VCaP (cell line): Measurements from ENCODE around the gene LRRC10.
"Not testable (repeated sequence)": the region's sequence is repeated elsewhere in the genome, so short reads cannot be mapped to it uniquely, and the experiment has no call there.

Source experiments
- H3K27ac ChIP-seq: fragments of 450-650 bp; 2 replicates; pipeline ENCODE4 v1.5.1; 2017
- CTCF ChIP-seq: fragments of 450-650 bp; conservative IDR thresholded peaks from 2 replicates; pipeline ENCODE4 v1.5.1; 2017; ENCODE audit warnings: mild to moderate bottlenecking, moderate library complexity

Gene LRRC10

GRCh38 chr12:69620077-69620476 is 9.4 kb upstream of the LRRC10 start:
- TF ChIP-seq CTCF, result no peak

GRCh38 chr12:69619050-69619449 is 8.3 kb upstream of the LRRC10 start:
- no peak overlapping the region for H3K27ac ChIP-seq
- TF ChIP-seq CTCF, result no peak

More at GRCh38 chr12:69620077-69620476, 9.4 kb upstream of the LRRC10 start:
- H3K27ac ChIP-seq, result no peak overlapping the region

- no peak for TF ChIP-seq CTCF
- no peak overlapping the region for H3K27ac ChIP-seq
These were observed 5.3 kb upstream of the LRRC10 start for GRCh38 chr12:69616025-69616424.

GRCh38 chr12:69613351-69613750 is 2.6 kb upstream of the LRRC10 start:
- no peak overlapping the region for H3K27ac ChIP-seq
- no peak for TF ChIP-seq CTCF

GRCh38 chr12:69610126-69610525 is 581 bp downstream of the LRRC10 start:
- H3K27ac ChIP-seq, result no peak overlapping the region
- no peak for TF ChIP-seq CTCF

- no peak for TF ChIP-seq CTCF
- H3K27ac ChIP-seq, result no peak overlapping the region
These were observed 2.6 kb downstream of the LRRC10 start for GRCh38 chr12:69608114-69608513.

GRCh38 chr12:69604275-69604674 is 6.4 kb downstream of the LRRC10 start:
- not testable (repeated sequence) for H3K27ac ChIP-seq

GRCh38 chr12:69603556-69603955 is 7.2 kb downstream of the LRRC10 start:
- not testable (repeated sequence) for H3K27ac ChIP-seq

- TF ChIP-seq CTCF, result no peak; the same call in 1 of the 2 replicates
- H3K27ac ChIP-seq, result no peak overlapping the region
These were observed 7.8 kb downstream of the LRRC10 start for GRCh38 chr12:69602954-69603353.
